CD14-positive monocyte (primary cell): ENCODE measurements around the gene MPP4. TPM values are rescaled to one million over a fixed set of nuclear protein-coding genes. Genes with fewer than 3 reads are reported as not detected.

ENCODE experiments used
- DNase-seq, 3 donors: peaks; one replicate each; pipeline ENCODE4 v3.0.0-alpha.2; 2011 to 2022
- H2AFZ ChIP-seq: 2 replicates; pipeline ENCODE4 v1.6.0; 2012; ENCODE audit warnings: mild to moderate bottlenecking, low read depth, low read length, inconsistent platforms; ENCODE audit not compliant: insufficient read depth, poor library complexity, severe bottlenecking
- H3K27ac ChIP-seq, 2 donors: 1 replicate in 1 of 2; 2 replicates in 1 of 2; pipeline ENCODE4 v1.5.1; 2012 to 2013; ENCODE audit warnings: low read length in 2 of 2, control low read depth in 1 of 2, inconsistent platforms in 1 of 2, low read depth in 1 of 2, mild to moderate bottlenecking in 1 of 2
- H3K27me3 ChIP-seq, 2 donors: one replicate each; pipeline versions ENCODE4 v1.6.0 to v1.6.1; 2011 to 2013; ENCODE audit warnings: low read length in 2 of 2; ENCODE audit not compliant: control insufficient read depth in 2 of 2, insufficient read depth in 2 of 2
- H3K36me3 ChIP-seq, 2 donors: replicated peaks in 1 of 2; 1 replicate in 1 of 2; 2 replicates in 1 of 2; pipeline versions ENCODE4 v1.5.1 to v1.6.1; 2012 to 2013; ENCODE audit warnings: low read length in 2 of 2, control low read depth in 1 of 2, inconsistent platforms in 1 of 2, mild to moderate bottlenecking in 1 of 2; ENCODE audit not compliant: insufficient read depth in 2 of 2, control insufficient read depth in 1 of 2
- H3K4me1 ChIP-seq, 2 donors: 1 replicate in 1 of 2; 2 replicates in 1 of 2; pipeline versions ENCODE4 v1.5.1 to v1.6.1; 2012 to 2013; ENCODE audit warnings: low read length in 2 of 2, control low read depth in 1 of 2, inconsistent platforms in 1 of 2, mild to moderate bottlenecking in 1 of 2, moderate library complexity in 1 of 2; ENCODE audit not compliant: insufficient read depth in 2 of 2, control insufficient read depth in 1 of 2
- H3K4me2 ChIP-seq: replicated peaks from 2 replicates; pipeline ENCODE3; 2012; ENCODE audit warnings: low read length, moderate library complexity, mild to moderate bottlenecking; ENCODE audit not compliant: poor library complexity, severe bottlenecking; ENCODE audit errors: extremely low read depth
- H3K4me3 ChIP-seq, 3 experiments: fragments of 200-600 bp in 1 of 3; sonication (generic) in 1 of 3; replicated peaks in 1 of 3; 1 replicate in 2 of 3; 2 replicates in 1 of 3; pipeline ENCODE4 v1.5.1; 2011 to 2013; ENCODE audit warnings: low read length in 3 of 3, mild to moderate bottlenecking in 3 of 3, control low read depth in 2 of 3, low read depth in 2 of 3, inconsistent platforms in 1 of 3, moderate library complexity in 1 of 3
- H3K79me2 ChIP-seq: 2 replicates; pipeline ENCODE4 v1.6.0; 2012; ENCODE audit warnings: mild to moderate bottlenecking, control low read depth, inconsistent platforms, low read length, moderate library complexity; ENCODE audit not compliant: insufficient read depth
- H3K9ac ChIP-seq: 2 replicates; pipeline ENCODE4 v1.6.0; 2017; ENCODE audit warnings: low read length, mild to moderate bottlenecking; ENCODE audit not compliant: insufficient read depth, poor library complexity, severe bottlenecking
- H3K9me3 ChIP-seq, 2 donors: replicated peaks in 1 of 2; 1 replicate in 1 of 2; 2 replicates in 1 of 2; pipeline versions ENCODE4 v1.5.1 to v1.6.1; 2012 to 2013; ENCODE audit warnings: low read length in 2 of 2, control low read depth in 1 of 2; ENCODE audit not compliant: control insufficient read depth in 1 of 2, insufficient read depth in 1 of 2
- H4K20me1 ChIP-seq: 2 replicates; pipeline ENCODE4 v1.6.0; 2012; ENCODE audit warnings: mild to moderate bottlenecking, low read length, control low read depth, moderate library complexity; ENCODE audit not compliant: insufficient read depth
- H3K27ac Mint-ChIP-seq, 7 donors: one replicate each; pipeline ENCODE4 v1.8.0; 2020; ENCODE audit warnings: mild to moderate bottlenecking in 7 of 7, mixed read lengths in 7 of 7, moderate library complexity in 6 of 7, inconsistent platforms in 2 of 7
- H3K27me3 Mint-ChIP-seq, 3 donors: one replicate each; pipeline ENCODE4 v1.8.0; 2021 to 2022; ENCODE audit warnings: low read depth in 3 of 3, mild to moderate bottlenecking in 3 of 3, mixed read lengths in 3 of 3, moderate library complexity in 3 of 3, inconsistent platforms in 1 of 3
- H3K36me3 Mint-ChIP-seq, 2 donors: one replicate each; pipeline ENCODE4 v1.8.0; 2020; ENCODE audit warnings: mixed read lengths in 2 of 2, inconsistent platforms in 1 of 2, mild to moderate bottlenecking in 1 of 2
- H3K4me1 Mint-ChIP-seq: one replicate; pipeline ENCODE4 v1.8.0; 2020; ENCODE audit warnings: mild to moderate bottlenecking, mixed read lengths
- H3K4me3 Mint-ChIP-seq, 2 donors: one replicate each; pipeline ENCODE4 v1.8.0; 2020; ENCODE audit warnings: mild to moderate bottlenecking in 2 of 2, mixed read lengths in 2 of 2, moderate library complexity in 1 of 2
- H3K9me3 Mint-ChIP-seq, 7 donors: one replicate each; pipeline ENCODE4 v1.8.0; 2020 to 2022; ENCODE audit warnings: mixed read lengths in 7 of 7, mild to moderate bottlenecking in 6 of 7, moderate library complexity in 6 of 7, inconsistent platforms in 2 of 7
- WGBS: methylation state at CpG from one replicate; pipeline ENCODE4 v1.1.5; 2013; ENCODE audit warnings: missing lambda C conversion rate; ENCODE audit not compliant: insufficient coverage; 5-methylcytosine and 5-hydroxymethylcytosine counted together
- intact Hi-C, 2 donors: fragments of 100-400 bp; cut with micrococcal nuclease; formaldehyde crosslinking; loops; one replicate each; pipeline versions ENCODE4 v1.15.0 to v1.15.1; 2023
- polyA plus RNA-seq, 3 donors: library from polyadenylated mRNA; depleted of rRNA in 1 of 3; unstranded in 2 of 3; stranded (reverse) in 1 of 3; fragments of 300-500 nt in 2 of 3; fragments of >200 nt in 1 of 3; fragmentation: Illumina TruSeq in 2 of 3; gene quantifications; 1 replicate in 2 of 3; 2 replicates in 1 of 3; pipeline ENCODE4 v1.2.3, GENCODE V29; 2012 to 2021
- TF ChIP-seq, protein P1 (sequence below): fragments of 200-600 bp; IDR thresholded peaks from one replicate; pipeline ENCODE4 v1.8.0; 2022; ENCODE audit warnings: antibody characterized with exemption, mild to moderate bottlenecking

The MPP4 gene
- polyA plus RNA-seq, 3 donors = 0.04 TPM; not detected in 2

DNA sequence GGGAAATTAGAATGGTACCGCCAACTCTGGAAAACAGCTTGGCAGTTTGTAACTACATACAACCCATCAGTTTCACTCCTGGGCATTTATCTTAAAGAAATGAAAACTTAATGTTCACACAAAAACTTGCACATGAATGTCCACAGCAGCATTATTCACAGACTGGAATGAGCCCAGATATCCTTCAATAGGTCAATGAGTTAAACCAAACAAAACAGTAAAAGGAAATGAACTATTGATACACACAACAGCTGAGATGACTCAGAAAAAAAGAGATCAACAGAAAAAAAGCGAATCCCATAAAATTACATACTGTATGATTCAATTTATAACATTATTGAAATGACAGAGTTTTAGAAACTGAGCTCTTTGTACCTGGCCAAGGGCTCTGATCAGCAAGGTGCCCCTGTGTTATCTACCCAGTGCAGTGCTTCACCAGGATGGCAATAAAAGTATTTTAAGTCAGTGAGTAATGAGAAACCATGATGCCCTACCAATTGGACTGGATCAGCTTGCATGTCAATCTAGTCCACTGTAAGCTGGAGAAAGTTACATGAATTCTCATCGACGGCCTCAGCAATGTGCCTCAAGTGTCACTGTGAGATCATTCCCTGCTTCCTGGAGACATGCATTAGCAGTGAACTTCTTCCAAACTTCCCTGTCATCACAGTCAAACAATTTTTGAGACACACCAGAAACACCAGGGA is 77.0 kb downstream of the MPP4 start:
- H3K4me3 Mint-ChIP-seq = no peak overlapping the region
- Histone ChIP-seq H4K20me1 (no peaks in the 10 kb centered on the region), H3K27ac (no peak overlapping the region), H2AFZ (no peak overlapping the region), H3K79me2 (no peaks in the 10 kb centered on the region), H3K9ac (no peak overlapping the region), H3K36me3 (no peaks in the 10 kb centered on the region), H3K4me2 (no peak overlapping the region), H3K9me3 (no peaks in the 10 kb centered on the region), H3K4me3 (no peak overlapping the region), H3K27me3 (no peaks in the 10 kb centered on the region), H3K4me1 (peaks cover 0 to 4% of the 10 kb centered on the region in 2 donors)
- TF ChIP-seq, protein P1, sequence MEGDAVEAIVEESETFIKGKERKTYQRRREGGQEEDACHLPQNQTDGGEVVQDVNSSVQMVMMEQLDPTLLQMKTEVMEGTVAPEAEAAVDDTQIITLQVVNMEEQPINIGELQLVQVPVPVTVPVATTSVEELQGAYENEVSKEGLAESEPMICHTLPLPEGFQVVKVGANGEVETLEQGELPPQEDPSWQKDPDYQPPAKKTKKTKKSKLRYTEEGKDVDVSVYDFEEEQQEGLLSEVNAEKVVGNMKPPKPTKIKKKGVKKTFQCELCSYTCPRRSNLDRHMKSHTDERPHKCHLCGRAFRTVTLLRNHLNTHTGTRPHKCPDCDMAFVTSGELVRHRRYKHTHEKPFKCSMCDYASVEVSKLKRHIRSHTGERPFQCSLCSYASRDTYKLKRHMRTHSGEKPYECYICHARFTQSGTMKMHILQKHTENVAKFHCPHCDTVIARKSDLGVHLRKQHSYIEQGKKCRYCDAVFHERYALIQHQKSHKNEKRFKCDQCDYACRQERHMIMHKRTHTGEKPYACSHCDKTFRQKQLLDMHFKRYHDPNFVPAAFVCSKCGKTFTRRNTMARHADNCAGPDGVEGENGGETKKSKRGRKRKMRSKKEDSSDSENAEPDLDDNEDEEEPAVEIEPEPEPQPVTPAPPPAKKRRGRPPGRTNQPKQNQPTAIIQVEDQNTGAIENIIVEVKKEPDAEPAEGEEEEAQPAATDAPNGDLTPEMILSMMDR = no peak
- no peak overlapping the region for H3K27ac Mint-ChIP-seq
- H3K4me1 Mint-ChIP-seq = peaks cover 4% of the 10 kb centered on the region
- 96% methylated on average over 3 of the region's 4 CpGs for WGBS
- H3K27me3 Mint-ChIP-seq = no peaks in the 10 kb centered on the region
- DNase-seq = no peak
- H3K36me3 Mint-ChIP-seq = peaks cover 0 to 2% of the 10 kb centered on the region in 2 donors
- intact Hi-C loops = no loop called here
- peaks cover 0 to 3% (median 0%) of the 10 kb centered on the region in 7 donors for H3K9me3 Mint-ChIP-seq

DNA sequence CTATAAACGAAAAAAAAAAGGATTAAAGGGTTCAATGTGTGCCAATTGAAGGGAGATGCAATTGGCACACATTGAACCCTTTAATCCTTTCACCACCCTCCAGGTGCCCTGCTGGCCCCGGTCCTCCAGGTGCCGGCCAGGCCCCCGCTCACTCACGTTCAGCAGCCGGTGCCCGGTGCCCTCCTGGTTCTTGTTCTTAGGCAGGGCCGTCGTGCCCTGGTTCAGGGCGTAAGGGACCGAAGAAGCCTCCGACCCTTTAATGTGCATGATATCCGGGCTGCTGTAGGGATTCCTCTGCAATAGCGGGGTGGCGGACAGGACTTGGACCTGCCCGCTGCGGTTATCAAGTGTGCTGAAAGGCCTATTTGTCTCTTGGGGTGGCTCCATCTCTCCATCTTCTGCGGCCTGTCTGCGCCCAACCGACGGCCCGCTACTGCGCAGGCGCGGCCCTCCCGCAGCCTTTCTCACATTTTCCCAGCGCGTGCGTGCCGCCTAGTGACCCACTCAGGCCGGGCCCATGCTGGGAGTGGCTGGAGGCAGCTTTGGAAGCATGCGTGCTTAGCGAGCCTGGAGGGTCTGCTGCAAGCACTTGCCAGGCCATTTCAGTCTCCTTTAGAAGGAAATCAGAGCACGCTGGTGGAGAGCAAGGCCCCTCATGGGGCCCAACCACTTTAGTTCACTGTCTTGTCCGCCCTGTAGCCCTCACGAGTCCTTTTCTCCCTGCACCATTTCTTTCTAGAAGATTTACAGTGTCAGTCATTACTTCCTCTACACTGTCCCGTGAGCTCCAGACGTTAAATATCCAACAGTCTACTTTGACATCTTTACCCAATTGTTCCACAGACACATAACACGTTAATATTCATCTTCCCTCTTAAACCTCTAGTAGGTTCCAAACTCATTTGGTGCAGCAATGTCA is 79.4 kb downstream of the MPP4 start:
- H3K27me3 ChIP-seq = no peaks in the 10 kb centered on the region
- Mint-ChIP-seq H3K36me3 (no peaks in the 10 kb centered on the region), H3K9me3 (peaks cover 0 to 4% (median 3%) of the 10 kb centered on the region in 7 donors), H3K27me3 (no peaks in the 10 kb centered on the region), H3K4me1 (peaks cover 4% of the 10 kb centered on the region), H3K4me3 (no peak overlapping the region), H3K27ac (no peak overlapping the region)
- peak overlapping the region; percentile 67 for H2AFZ ChIP-seq
- no peaks in the 10 kb centered on the region for H3K9me3 ChIP-seq
- H3K79me2 ChIP-seq = no peaks in the 10 kb centered on the region
- no peaks in the 10 kb centered on the region for H4K20me1 ChIP-seq
- H3K4me1 ChIP-seq = peaks cover 0 to 4% of the 10 kb centered on the region in 2 donors
- no peak overlapping the region for H3K27ac ChIP-seq
- peak in 2 of 3 donors; percentile 4 to 34 for DNase-seq
- intact Hi-C loops = no loop called here
- TF ChIP-seq, protein P1 = no peak
- H3K4me3 ChIP-seq = no peak overlapping the region
- no peaks in the 10 kb centered on the region for H3K36me3 ChIP-seq
- H3K4me2 ChIP-seq = peak overlapping the region; percentile 10
- 62% methylated on average over 37 of the region's 39 CpGs for WGBS
- H3K9ac ChIP-seq = no peak overlapping the region
